ENCODE data around the gene CDC42BPB.

The CDC42BPB gene

DNA sequence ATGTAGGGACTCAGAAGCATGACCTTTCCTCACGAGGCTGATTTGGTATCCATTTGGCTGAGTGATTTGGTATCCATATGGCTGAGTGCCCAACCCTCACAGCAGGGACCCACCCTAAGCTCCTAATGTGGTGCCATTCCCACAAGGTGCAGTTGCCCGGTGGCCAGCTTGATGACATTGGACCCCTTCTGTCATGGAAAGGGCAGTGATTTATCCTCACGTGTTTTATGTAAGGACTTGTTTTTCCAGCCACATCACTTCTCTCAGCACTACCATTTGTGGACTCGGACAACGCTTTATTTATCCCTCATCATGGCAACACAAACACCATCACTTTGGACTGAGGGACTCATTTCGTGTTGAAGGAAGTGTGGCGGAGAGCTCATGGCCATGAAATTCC is 8.5 kb upstream of the CDC42BPB start:
- Histone ChIP-seq H3K79me2 (ENCODE audit: low read length) (no peaks in the 10 kb centered on the region), H4K20me1 (ENCODE audit: insufficient read depth, low read length) (no peaks in the 10 kb centered on the region), H2AFZ (ENCODE audit: low read depth, low read length) (no peak overlapping the region), H3K27ac (ENCODE audit: low read length) (no peak overlapping the region), H3K4me1 (ENCODE audit: low read length) (no peaks in the 10 kb centered on the region), H3K4me3 (ENCODE audit: low read length) (no peak overlapping the region), H3K36me3 (replicated peaks; ENCODE audit: low read depth, low read length) (no peaks in the 10 kb centered on the region), H3K9me3 (ENCODE audit: insufficient read depth, low read length) (no peaks in the 10 kb centered on the region), H3K27me3 (ENCODE audit: low read depth, low read length) (peaks cover 4% of the 10 kb centered on the region; the same call in 1 of the 2 replicates), H3K4me2 (ENCODE audit: low read length) (no peak overlapping the region), H3K9ac (ENCODE audit: low read length) (no peak overlapping the region)
- no peak for TF ChIP-seq EZH2phosphoT487 (IDR thresholded peaks at IDR 0.05; ENCODE audit: low read depth)
- TF ChIP-seq, protein P1, sequence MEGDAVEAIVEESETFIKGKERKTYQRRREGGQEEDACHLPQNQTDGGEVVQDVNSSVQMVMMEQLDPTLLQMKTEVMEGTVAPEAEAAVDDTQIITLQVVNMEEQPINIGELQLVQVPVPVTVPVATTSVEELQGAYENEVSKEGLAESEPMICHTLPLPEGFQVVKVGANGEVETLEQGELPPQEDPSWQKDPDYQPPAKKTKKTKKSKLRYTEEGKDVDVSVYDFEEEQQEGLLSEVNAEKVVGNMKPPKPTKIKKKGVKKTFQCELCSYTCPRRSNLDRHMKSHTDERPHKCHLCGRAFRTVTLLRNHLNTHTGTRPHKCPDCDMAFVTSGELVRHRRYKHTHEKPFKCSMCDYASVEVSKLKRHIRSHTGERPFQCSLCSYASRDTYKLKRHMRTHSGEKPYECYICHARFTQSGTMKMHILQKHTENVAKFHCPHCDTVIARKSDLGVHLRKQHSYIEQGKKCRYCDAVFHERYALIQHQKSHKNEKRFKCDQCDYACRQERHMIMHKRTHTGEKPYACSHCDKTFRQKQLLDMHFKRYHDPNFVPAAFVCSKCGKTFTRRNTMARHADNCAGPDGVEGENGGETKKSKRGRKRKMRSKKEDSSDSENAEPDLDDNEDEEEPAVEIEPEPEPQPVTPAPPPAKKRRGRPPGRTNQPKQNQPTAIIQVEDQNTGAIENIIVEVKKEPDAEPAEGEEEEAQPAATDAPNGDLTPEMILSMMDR (IDR thresholded peaks at IDR 0.05; ENCODE audit: low read depth, low read length) = no peak

DNA sequence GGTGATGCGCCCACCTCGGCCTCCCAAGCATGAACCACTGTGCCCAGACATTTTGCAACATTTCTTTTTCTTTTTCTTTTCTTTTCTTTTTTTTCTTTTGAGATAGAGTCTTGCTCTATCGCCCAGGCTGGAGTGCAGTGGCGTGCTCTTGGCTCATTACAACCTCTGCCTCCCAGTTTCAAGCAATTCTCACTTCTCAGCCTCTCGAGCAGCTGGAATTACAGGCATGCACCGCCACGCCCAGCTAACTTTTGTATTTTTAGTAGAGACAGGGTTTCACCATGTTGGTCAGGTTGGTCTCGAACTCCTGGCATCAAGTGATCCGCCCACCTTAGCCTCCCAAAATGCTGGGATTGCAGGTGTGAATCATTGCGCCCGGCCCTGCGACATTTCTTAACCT is 7.6 kb upstream of the CDC42BPB start:
- H3K27ac ChIP-seq (ENCODE audit: low read length) = no peak overlapping the region
- no peaks in the 10 kb centered on the region for H3K79me2 ChIP-seq (ENCODE audit: low read length)
- TF ChIP-seq EZH2phosphoT487 (IDR thresholded peaks at IDR 0.05; ENCODE audit: low read depth) = no peak
- no peaks in the 10 kb centered on the region for H3K4me1 ChIP-seq (ENCODE audit: low read length)
- H4K20me1 ChIP-seq (ENCODE audit: insufficient read depth, low read length) = no peaks in the 10 kb centered on the region
- H3K9ac ChIP-seq (ENCODE audit: low read length) = no peak overlapping the region
- H3K27me3 ChIP-seq (ENCODE audit: low read depth, low read length) = peaks cover 7% of the 10 kb centered on the region; the same call in 1 of the 2 replicates
- H3K36me3 ChIP-seq (replicated peaks; ENCODE audit: low read depth, low read length) = no peaks in the 10 kb centered on the region
- no peak overlapping the region for H2AFZ ChIP-seq (ENCODE audit: low read depth, low read length)
- no peak overlapping the region for H3K4me3 ChIP-seq (ENCODE audit: low read length)
- H3K4me2 ChIP-seq (ENCODE audit: low read length) = no peak overlapping the region
- H3K9me3 ChIP-seq (ENCODE audit: insufficient read depth, low read length) = no peaks in the 10 kb centered on the region

DNA sequence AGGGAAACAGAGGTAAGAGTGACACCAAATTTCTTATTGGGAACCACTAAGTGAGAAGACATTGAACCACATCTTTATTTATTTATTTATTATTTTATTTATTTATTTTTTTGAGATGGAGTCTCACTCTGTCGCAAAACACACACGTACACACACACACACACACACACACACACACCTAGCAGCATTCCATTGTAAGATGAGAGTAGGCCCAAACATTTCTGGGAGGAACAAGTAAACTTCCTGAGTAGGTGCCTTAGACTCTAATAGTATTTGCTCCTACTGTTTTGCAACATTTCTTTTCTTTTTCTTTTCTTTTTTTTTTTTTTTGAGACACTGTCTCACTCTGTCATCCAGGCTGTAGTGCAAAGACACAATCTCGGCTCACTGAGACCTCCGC is 7.1 kb upstream of the CDC42BPB start:
- no peaks in the 10 kb centered on the region for H3K36me3 ChIP-seq (replicated peaks; ENCODE audit: low read depth, low read length)
- TF ChIP-seq EZH2phosphoT487 (IDR thresholded peaks at IDR 0.05; ENCODE audit: low read depth) = no peak
- TF ChIP-seq, protein P1 (IDR thresholded peaks at IDR 0.05; ENCODE audit: low read depth, low read length) = no peak
- H3K4me1 ChIP-seq (ENCODE audit: low read length) = no peaks in the 10 kb centered on the region
- H3K27ac ChIP-seq (ENCODE audit: low read length) = no peak overlapping the region
- H2AFZ ChIP-seq (ENCODE audit: low read depth, low read length) = no peak overlapping the region
- H3K79me2 ChIP-seq (ENCODE audit: low read length) = no peaks in the 10 kb centered on the region
- H3K9ac ChIP-seq (ENCODE audit: low read length) = no peak overlapping the region
- no peaks in the 10 kb centered on the region for H3K9me3 ChIP-seq (ENCODE audit: insufficient read depth, low read length)
- no peak overlapping the region for H3K4me2 ChIP-seq (ENCODE audit: low read length)
- H3K27me3 ChIP-seq (ENCODE audit: low read depth, low read length) = peaks cover 9% of the 10 kb centered on the region; the same call in 1 of the 2 replicates
- no peaks in the 10 kb centered on the region for H4K20me1 ChIP-seq (ENCODE audit: insufficient read depth, low read length)
- H3K4me3 ChIP-seq (ENCODE audit: low read length) = no peak overlapping the region

DNA sequence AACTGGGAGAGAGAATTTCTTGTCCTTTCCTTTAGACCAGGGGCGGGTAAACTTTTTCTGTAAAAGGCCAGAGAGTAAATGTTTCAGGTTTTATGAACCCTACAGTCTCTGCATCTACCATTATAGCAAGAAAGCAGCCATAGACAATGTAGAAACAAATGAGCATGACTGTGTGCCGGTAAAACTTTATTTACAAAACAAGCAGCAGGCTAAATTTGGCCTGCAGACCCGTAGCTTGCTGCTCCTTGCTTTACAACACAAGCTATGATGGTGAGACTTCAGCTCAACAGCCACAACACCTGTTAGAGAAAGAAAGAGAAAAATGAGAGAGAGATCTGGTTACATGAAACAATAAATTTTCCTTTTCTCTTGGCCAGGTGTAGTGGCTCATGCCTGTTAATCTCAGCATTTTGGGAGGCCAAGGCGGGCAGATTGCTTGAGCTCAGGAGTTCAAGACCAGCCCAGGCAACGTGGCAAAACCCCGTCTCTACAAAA is 4.2 kb upstream of the CDC42BPB start:
- Histone ChIP-seq H3K27ac (ENCODE audit: low read length) (no peak overlapping the region), H3K4me1 (ENCODE audit: low read length) (no peaks in the 10 kb centered on the region), H3K4me2 (ENCODE audit: low read length) (no peak overlapping the region), H4K20me1 (ENCODE audit: insufficient read depth, low read length) (no peaks in the 10 kb centered on the region), H3K9ac (ENCODE audit: low read length) (no peak overlapping the region), H3K9me3 (ENCODE audit: insufficient read depth, low read length) (no peaks in the 10 kb centered on the region), H3K36me3 (replicated peaks; ENCODE audit: low read depth, low read length) (no peaks in the 10 kb centered on the region), H2AFZ (ENCODE audit: low read depth, low read length) (no peak overlapping the region), H3K27me3 (ENCODE audit: low read depth, low read length) (peaks cover 9% of the 10 kb centered on the region; the same call in 1 of the 2 replicates), H3K79me2 (ENCODE audit: low read length) (no peaks in the 10 kb centered on the region), H3K4me3 (ENCODE audit: low read length) (no peak overlapping the region)
- TF ChIP-seq, protein P1 (IDR thresholded peaks at IDR 0.05; ENCODE audit: low read depth, low read length) = no peak
- no peak for TF ChIP-seq EZH2phosphoT487 (IDR thresholded peaks at IDR 0.05; ENCODE audit: low read depth)

Data from OCI-LY3 (cell line).